ENCODE results near the gene ST8SIA5. TPM values are rescaled to one million over a fixed set of nuclear protein-coding genes. Genes with fewer than 3 reads are reported as not detected.

Gene ST8SIA5
- total and polyA plus RNA-seq, 10 of the 15 experiments (the other 5 are each of a cell fraction or from before 2014, with no cell fraction given), result 0.02 to 0.32 (median 0.12) TPM; not detected in 1

DNA sequence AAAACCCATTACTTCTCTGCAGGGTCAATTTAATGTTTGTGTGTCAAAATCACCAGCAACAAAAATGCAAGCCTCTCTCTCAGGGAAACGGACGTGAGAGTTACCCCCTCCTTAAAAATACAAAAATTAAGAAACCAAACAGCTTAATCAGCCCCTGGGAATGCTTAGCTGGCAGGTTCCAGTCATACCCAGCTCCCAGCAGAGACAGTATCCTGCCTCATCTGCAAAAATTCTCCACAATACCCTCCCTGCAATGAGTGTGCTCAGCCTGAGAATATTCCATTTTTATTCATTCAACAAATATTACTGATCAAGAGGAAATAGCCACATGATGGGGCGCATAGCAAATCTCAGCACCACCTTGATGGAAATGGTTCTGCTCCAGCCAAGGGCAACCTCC lies 36.3 kb downstream of the ST8SIA5 start:
- 31% methylated on average over 3 of the region's 3 CpGs for WGBS (ENCODE audit: insufficient coverage, insufficient replicate concordance, low lambda C conversion rate, missing lambda C conversion rate)
- H3K9ac ChIP-seq (ENCODE audit: control insufficient read depth, insufficient read depth, low read length), result no peak overlapping the region
- no peak for TF ChIP-seq ZBTB40 (IDR thresholded peaks at IDR 0.05; ENCODE audit: borderline replicate concordance)
- no peak for TF ChIP-seq RB1 (IDR thresholded peaks at IDR 0.05; ENCODE audit: borderline replicate concordance)
- TF ChIP-seq ZBTB33 (IDR thresholded peaks at IDR 0.05), result no peak
- no peak for TF ChIP-seq JUNB (IDR thresholded peaks at IDR 0.05)
- no peak for TF ChIP-seq MYB (IDR thresholded peaks at IDR 0.05; ENCODE audit: borderline replicate concordance, low read depth, low read length)
- no peak for TF ChIP-seq EGR1 (IDR thresholded peaks at IDR 0.05; ENCODE audit: borderline replicate concordance in 1 of 2, low read depth in 2 of 2, low read length in 2 of 2)
- no peak for TF ChIP-seq NBN (IDR thresholded peaks at IDR 0.05)
- TF ChIP-seq, protein P1, sequence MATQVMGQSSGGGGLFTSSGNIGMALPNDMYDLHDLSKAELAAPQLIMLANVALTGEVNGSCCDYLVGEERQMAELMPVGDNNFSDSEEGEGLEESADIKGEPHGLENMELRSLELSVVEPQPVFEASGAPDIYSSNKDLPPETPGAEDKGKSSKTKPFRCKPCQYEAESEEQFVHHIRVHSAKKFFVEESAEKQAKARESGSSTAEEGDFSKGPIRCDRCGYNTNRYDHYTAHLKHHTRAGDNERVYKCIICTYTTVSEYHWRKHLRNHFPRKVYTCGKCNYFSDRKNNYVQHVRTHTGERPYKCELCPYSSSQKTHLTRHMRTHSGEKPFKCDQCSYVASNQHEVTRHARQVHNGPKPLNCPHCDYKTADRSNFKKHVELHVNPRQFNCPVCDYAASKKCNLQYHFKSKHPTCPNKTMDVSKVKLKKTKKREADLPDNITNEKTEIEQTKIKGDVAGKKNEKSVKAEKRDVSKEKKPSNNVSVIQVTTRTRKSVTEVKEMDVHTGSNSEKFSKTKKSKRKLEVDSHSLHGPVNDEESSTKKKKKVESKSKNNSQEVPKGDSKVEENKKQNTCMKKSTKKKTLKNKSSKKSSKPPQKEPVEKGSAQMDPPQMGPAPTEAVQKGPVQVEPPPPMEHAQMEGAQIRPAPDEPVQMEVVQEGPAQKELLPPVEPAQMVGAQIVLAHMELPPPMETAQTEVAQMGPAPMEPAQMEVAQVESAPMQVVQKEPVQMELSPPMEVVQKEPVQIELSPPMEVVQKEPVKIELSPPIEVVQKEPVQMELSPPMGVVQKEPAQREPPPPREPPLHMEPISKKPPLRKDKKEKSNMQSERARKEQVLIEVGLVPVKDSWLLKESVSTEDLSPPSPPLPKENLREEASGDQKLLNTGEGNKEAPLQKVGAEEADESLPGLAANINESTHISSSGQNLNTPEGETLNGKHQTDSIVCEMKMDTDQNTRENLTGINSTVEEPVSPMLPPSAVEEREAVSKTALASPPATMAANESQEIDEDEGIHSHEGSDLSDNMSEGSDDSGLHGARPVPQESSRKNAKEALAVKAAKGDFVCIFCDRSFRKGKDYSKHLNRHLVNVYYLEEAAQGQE (IDR thresholded peaks at IDR 0.05; ENCODE audit: low read depth, low read length), result no peak
- no peak for TF ChIP-seq SP1 (IDR thresholded peaks at IDR 0.05; ENCODE audit: low read depth, low read length)
- TF ChIP-seq RELA (IDR thresholded peaks at IDR 0.05; ENCODE audit: borderline replicate concordance, partially characterized antibody), result no peak
- no peak for TF ChIP-seq ATF2 (IDR thresholded peaks at IDR 0.05; ENCODE audit: low read length)
- TF ChIP-seq FOS (IDR thresholded peaks at IDR 0.05; ENCODE audit: borderline replicate concordance, extremely low read depth, insufficient read length), result no peak

More for the DNA sequence above, 36.3 kb downstream of the ST8SIA5 start:
- ATAC-seq (no peak), FAIRE-seq (no peak), DNase-seq (ENCODE audit: low read depth, low spot score) (no peak)
- Histone ChIP-seq H3K4me3 (no peak overlapping the region), H2AFZ (ENCODE audit: control insufficient read depth, low read depth, low read length) (no peak overlapping the region), H3K36me3 (ENCODE audit: control insufficient read depth in 2 of 2, insufficient read depth in 2 of 2, low read length in 1 of 2) (no peaks in the 10 kb centered on the region), H3K4me1 (ENCODE audit: control insufficient read depth, insufficient read depth, low read length) (no peaks in the 10 kb centered on the region), H3K4me2 (ENCODE audit: control insufficient read depth, insufficient read depth) (no peak overlapping the region), H3K27me3 (replicated peaks in 1 of 2; ENCODE audit: control insufficient read depth in 2 of 2, insufficient read depth in 2 of 2, low read length in 1 of 2) (peaks cover 0 to 2% of the 10 kb centered on the region in 2 experiments; a peak in 1 of 4 replicates), H3K27ac (ENCODE audit: control insufficient read depth, insufficient read depth) (no peak overlapping the region), H3K9me3 (replicated peaks; ENCODE audit: control insufficient read depth, insufficient read depth, low read length) (no peaks in the 10 kb centered on the region), H3K79me2 (ENCODE audit: control insufficient read depth, insufficient read depth, low read length) (no peaks in the 10 kb centered on the region), H4K20me1 (ENCODE audit: control insufficient read depth, insufficient read depth) (no peaks in the 10 kb centered on the region)
- ChIA-PET CTCF (no interaction called here), SMC1A (ENCODE audit: uncharacterized antibody, unreplicated experiment) (no interaction called here), POLR2A (no interaction called here), RAD21 (ENCODE audit: unreplicated experiment) (no interaction called here)
- intact Hi-C loops (cut with micrococcal nuclease; ENCODE audit: unreplicated experiment), result no loop called here
- no TSS peak for BruUV-seq (replicated peaks)
- in situ Hi-C loops (cut with MboI), result no loop called here
